IPS DF 6.9 (cell line): ENCODE results near the gene CMBL.
"Not testable (repeated sequence)": the region's sequence is repeated elsewhere in the genome, so short reads cannot be mapped to it uniquely, and the experiment has no call there.

Source experiments
- DNase-seq: peaks from one replicate; pipeline ENCODE4 v3.0.0-alpha.2; 2013; ENCODE audit warnings: low read depth, low spot score
- H3K27ac ChIP-seq: one replicate; pipeline ENCODE4 v1.5.1; 2013; ENCODE audit warnings: low read length, control low read depth
- H3K27me3 ChIP-seq: 2 replicates; pipeline ENCODE4 v1.6.1; 2013; ENCODE audit warnings: mild to moderate bottlenecking, low read length; ENCODE audit not compliant: control insufficient read depth, insufficient read depth
- H3K36me3 ChIP-seq: 2 replicates; pipeline ENCODE4 v1.6.1; 2013; ENCODE audit warnings: low read length; ENCODE audit not compliant: control insufficient read depth, insufficient read depth
- H3K4me1 ChIP-seq: 2 replicates; pipeline ENCODE4 v1.6.1; 2013; ENCODE audit warnings: low read length; ENCODE audit not compliant: control insufficient read depth, insufficient read depth
- H3K4me3 ChIP-seq: 2 replicates; pipeline ENCODE4 v1.5.1; 2013; ENCODE audit warnings: mild to moderate bottlenecking, low read length
- H3K9me3 ChIP-seq: 2 replicates; pipeline ENCODE4 v1.6.1; 2013; ENCODE audit warnings: low read length, inconsistent platforms; ENCODE audit not compliant: control insufficient read depth, insufficient read depth
- WGBS: extraction: QIAGEN DNeasy Blood & Tissue Kit; methylation state at CpG from one replicate; pipeline ENCODE4 v1.1.7; 2013; ENCODE audit warnings: mixed read lengths, missing lambda C conversion rate; ENCODE audit not compliant: insufficient read length, insufficient coverage; 5-methylcytosine and 5-hydroxymethylcytosine counted together

The CMBL gene

GRCh38 chr5:10283927-10284635 is 23.6 kb downstream of the CMBL start:
- DNase-seq = no peak
- H3K4me3 ChIP-seq = no peak overlapping the region
- H3K4me1 ChIP-seq = no peaks in the 10 kb centered on the region
- no peaks in the 10 kb centered on the region for H3K27me3 ChIP-seq
- no CpG with 5 or more reads among the region's 17 CpGs for WGBS
- no peak overlapping the region for H3K27ac ChIP-seq
- H3K9me3 ChIP-seq = no peaks in the 10 kb centered on the region
- no peaks in the 10 kb centered on the region for H3K36me3 ChIP-seq

- Histone ChIP-seq H3K27ac (no peak overlapping the region), H3K4me1 (no peaks in the 10 kb centered on the region), H3K27me3 (no peaks in the 10 kb centered on the region), H3K9me3 (no peaks in the 10 kb centered on the region), H3K4me3 (no peak overlapping the region), H3K36me3 (peaks cover 3% of the 10 kb centered on the region; the same call in 1 of the 2 replicates)
- no peak for DNase-seq
- no CpG with 5 or more reads among the region's 7 CpGs for WGBS
Observed at GRCh38 chr5:10279925-10280720, 27.6 kb downstream of the CMBL start.

DNA sequence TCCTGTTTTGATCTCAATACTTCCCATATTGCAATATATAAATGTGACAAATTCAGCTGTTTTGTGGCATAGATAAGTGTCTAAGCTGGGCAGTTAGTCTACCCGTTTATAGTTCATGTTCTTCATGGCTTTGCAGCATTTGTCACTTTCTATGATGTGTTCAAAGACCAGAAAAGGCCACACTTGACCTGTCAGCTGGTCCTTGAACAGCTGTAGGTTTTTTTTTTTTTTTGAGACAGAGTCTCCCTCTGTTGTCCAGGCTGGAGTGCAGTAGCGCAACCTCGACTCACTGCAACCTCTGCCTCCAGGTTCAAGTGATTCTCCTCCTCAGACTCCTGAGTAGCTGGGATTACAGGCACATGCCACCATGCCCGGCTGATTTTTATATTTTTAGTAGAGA is 28.4 kb downstream of the CMBL start:
- H3K27ac ChIP-seq = no peak overlapping the region
- no peak overlapping the region for H3K4me3 ChIP-seq
- peaks cover 3% of the 10 kb centered on the region; the same call in 1 of the 2 replicates for H3K36me3 ChIP-seq
- no CpG with 5 or more reads among the region's 4 CpGs for WGBS
- no peaks in the 10 kb centered on the region for H3K9me3 ChIP-seq
- H3K27me3 ChIP-seq = no peaks in the 10 kb centered on the region
- no peaks in the 10 kb centered on the region for H3K4me1 ChIP-seq
- no peak for DNase-seq

DNA sequence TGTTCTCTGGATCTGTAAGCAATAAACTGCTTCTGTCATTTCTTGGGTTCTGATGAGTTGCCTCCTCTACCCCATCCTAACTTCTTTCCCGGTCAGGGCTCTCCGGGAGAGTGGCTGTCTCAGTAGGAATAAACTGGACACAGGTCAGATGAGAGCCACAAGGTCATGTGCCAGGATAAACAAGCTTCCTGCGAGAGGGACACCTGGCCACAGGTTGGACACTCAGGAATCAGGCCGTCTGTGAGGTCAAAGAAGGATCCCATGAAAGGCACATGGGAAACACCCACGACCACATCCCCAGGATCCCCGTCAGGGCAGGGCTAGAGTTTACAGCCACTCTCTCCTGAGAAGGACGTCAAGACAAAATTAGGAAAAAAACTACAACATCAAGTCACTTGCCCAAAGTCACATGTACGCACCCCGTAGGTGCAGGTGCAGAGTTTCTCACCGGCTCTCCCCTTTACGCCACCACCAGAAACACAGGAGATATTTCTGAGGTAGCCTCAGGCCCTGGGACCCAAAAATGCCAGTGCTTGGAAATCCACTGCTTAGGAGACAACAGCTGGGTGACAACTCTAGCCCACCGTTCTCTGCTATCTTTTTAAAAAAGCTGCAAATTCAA is 28.9 kb downstream of the CMBL start:
- no peak for DNase-seq
- Histone ChIP-seq H3K27me3 (no peaks in the 10 kb centered on the region), H3K36me3 (peaks cover 3% of the 10 kb centered on the region; the same call in 1 of the 2 replicates), H3K4me1 (no peaks in the 10 kb centered on the region), H3K4me3 (no peak overlapping the region), H3K27ac (no peak overlapping the region), H3K9me3 (no peaks in the 10 kb centered on the region)
- WGBS = no CpG with 5 or more reads among the region's 12 CpGs

DNA sequence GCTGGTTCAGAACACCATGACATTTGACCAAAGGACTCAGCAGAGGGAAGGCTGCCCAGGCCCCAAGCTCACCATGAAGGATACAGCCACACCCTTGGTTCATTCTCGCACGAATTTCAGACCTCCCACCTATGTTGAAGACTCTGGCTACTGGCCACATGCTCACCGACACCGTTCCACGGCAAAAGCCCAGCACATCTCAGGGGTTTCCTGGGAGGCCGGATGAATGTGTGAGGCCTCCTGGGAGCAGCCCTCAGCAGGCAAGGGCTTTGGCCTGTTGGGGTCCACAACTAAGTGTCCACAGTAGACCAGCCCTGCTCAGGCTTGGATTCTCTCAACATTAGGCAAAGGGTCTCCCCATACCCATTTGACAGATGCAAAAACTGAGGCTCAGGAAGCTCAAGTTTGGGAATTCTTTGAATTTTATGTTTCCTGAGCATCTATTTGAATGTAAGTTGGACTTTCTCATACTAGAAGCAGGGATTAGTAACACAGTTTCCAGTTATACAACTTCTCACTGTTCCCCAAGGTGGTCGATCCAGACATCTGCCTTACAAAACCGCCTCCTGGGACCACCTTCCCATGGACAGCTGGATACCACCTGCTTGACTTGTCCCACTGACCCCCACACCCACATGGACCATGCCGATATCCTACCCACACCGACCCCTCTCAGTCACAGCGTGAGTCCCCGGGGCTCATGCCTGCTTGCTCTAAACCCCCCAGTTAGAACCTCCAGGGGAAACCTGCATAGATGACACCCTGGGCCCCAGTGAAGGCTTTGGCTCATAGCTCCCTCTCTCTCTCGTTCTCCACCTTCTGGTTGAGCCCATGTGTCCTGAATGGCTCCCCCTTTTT is 29.7 kb downstream of the CMBL start:
- WGBS = no CpG with 5 or more reads among the region's 13 CpGs
- no peak overlapping the region for H3K4me3 ChIP-seq
- H3K9me3 ChIP-seq = no peaks in the 10 kb centered on the region
- H3K36me3 ChIP-seq = peaks cover 3% of the 10 kb centered on the region; the same call in 1 of the 2 replicates
- no peaks in the 10 kb centered on the region for H3K27me3 ChIP-seq
- no peak overlapping the region for H3K27ac ChIP-seq
- H3K4me1 ChIP-seq = no peaks in the 10 kb centered on the region
- no peak for DNase-seq

- Histone ChIP-seq H3K27me3 (no peaks in the 10 kb centered on the region), H3K27ac (no peak overlapping the region), H3K9me3 (no peaks in the 10 kb centered on the region), H3K4me3 (no peak overlapping the region), H3K4me1 (no peaks in the 10 kb centered on the region), H3K36me3 (peaks cover 3% of the 10 kb centered on the region; the same call in 1 of the 2 replicates)
- DNase-seq = no peak
- WGBS = no CpG with 5 or more reads among the region's 7 CpGs
Observed at GRCh38 chr5:10276691-10277090, 31.0 kb downstream of the CMBL start.

- no peak overlapping the region for H3K4me3 ChIP-seq
- no peaks in the 10 kb centered on the region for H3K27me3 ChIP-seq
- no peaks in the 10 kb centered on the region for H3K9me3 ChIP-seq
- H3K4me1 ChIP-seq = no peaks in the 10 kb centered on the region
- H3K36me3 ChIP-seq = peaks cover 3% of the 10 kb centered on the region; the same call in 1 of the 2 replicates
- DNase-seq = no peak
- H3K27ac ChIP-seq = no peak overlapping the region
- no CpG with 5 or more reads among the region's 9 CpGs for WGBS
Observed at GRCh38 chr5:10275991-10276390, 31.7 kb downstream of the CMBL start.

DNA sequence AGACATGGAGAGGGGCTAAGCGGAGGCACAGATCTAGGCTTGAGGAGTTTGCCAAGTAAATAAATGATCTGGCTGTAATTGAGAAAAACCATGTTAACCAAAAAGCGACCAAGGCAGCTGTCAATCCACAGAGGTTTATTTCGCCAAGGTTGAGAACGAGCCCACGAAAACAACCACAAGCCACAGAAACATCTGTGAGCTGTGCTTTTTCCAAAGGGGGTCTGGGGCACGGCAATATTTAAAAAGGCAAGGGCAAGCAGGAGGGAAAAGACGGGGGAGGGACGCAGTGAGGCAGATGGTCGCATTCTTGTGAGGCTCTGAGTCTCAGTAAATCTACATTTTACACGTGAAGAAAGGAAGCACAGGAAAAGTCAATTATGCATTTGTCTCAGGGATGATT is 32.2 kb downstream of the CMBL start:
- no peak overlapping the region for H3K27ac ChIP-seq

DNA sequence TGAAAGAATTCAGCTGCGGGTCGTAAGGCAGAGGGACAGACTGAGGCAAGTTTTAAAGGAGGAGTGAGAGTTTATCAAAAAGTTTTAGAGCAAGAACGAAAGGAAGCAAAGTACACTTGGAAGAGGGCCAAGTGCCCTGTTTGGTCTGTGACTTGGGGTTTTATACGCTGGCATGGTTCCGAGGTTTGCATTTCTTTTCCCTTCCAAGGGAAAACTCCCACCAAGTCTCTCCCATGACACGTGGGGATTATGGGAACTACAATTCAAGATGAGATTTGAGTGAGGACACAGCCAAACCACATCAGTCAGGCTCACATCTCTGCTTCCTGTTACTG is 34.9 kb downstream of the CMBL start:
- not testable (repeated sequence) for H3K36me3 ChIP-seq, H3K4me3 ChIP-seq, H3K27me3 ChIP-seq, DNase-seq, H3K27ac ChIP-seq, H3K9me3 ChIP-seq, H3K4me1 ChIP-seq
- WGBS = no CpG with 5 or more reads among the region's 6 CpGs

More for the DNA sequence above, 32.2 kb downstream of the CMBL start:
- Histone ChIP-seq H3K4me3 (no peak overlapping the region), H3K4me1 (no peaks in the 10 kb centered on the region), H3K27me3 (no peaks in the 10 kb centered on the region), H3K9me3 (no peaks in the 10 kb centered on the region), H3K36me3 (peaks cover 3% of the 10 kb centered on the region; the same call in 1 of the 2 replicates)
- no CpG with 5 or more reads among the region's 10 CpGs for WGBS
- DNase-seq = no peak
